ENCODE measurements around the gene COG3. TPM values are rescaled to one million over a fixed set of nuclear protein-coding genes. Genes with fewer than 3 reads are reported as not detected.

The COG3 gene
- total and polyA plus RNA-seq, 2 donors (not counting 3 experiments of a cell fraction or from before 2014, with no cell fraction given): 18.9 to 27.0 TPM

DNA sequence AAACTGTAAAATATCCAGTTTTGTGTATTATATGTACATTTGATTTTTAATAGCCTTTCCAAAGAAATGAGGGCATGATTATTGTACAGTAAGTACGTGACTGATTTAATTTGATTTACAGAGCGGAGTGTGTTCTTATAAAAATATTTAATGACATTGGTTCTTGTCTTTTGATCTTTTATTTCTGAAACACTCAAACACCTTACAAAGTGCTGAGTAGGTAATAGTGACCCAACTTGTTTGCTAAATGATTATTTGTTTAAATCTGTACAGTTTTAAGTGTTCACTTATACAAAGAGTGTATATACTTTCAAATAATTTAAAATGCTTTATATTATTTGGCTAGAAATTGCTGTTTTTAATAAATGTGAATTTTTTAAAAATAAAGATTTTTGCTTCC lies 71.5 kb downstream of the COG3 start:
- no peaks in the 10 kb centered on the region for H3K9me1 ChIP-seq (replicated peaks; ENCODE audit: control insufficient read depth, extremely low read depth, insufficient read depth, low read length)
- no peak overlapping the region for H3K4me3 ChIP-seq (replicated peaks in 1 of 3; ENCODE audit: insufficient read depth in 1 of 3, low read depth in 1 of 3, low read length in 3 of 3)
- dilution Hi-C loops (cut with MboI; ENCODE audit: extremely low pct_ligation_motif_present, low sequenced_read_pairs): no loop called here
- no peaks in the 10 kb centered on the region for H3K4me1 ChIP-seq (ENCODE audit: control insufficient read depth, extremely low read depth, insufficient read depth, low read length)
- TF ChIP-seq FOS (IDR thresholded peaks at IDR 0.05; ENCODE audit: borderline replicate concordance, insufficient read depth, low read length) (no peak), POLR2AphosphoS5 (IDR thresholded peaks at IDR 0.05; ENCODE audit: insufficient read depth, low read depth, low read length) (no peak), JUN (IDR thresholded peaks at IDR 0.05; ENCODE audit: borderline replicate concordance, insufficient read depth, insufficient read length, low read depth) (no peak), EZH2 (IDR thresholded peaks at IDR 0.05; ENCODE audit: borderline replicate concordance, low read depth, low read length, severe bottlenecking) (no peak), POLR2A (IDR thresholded peaks at IDR 0.05; ENCODE audit: low read depth, low read length) (no peak)
- TF ChIP-seq, protein P1, sequence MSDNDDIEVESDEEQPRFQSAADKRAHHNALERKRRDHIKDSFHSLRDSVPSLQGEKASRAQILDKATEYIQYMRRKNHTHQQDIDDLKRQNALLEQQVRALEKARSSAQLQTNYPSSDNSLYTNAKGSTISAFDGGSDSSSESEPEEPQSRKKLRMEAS (IDR thresholded peaks at IDR 0.05; ENCODE audit: insufficient read depth, insufficient read length): no peak
- H3K4me2 ChIP-seq (ENCODE audit: insufficient read depth, low read length): no peak overlapping the region
- no peak for FAIRE-seq
- POLR2A ChIA-PET: no interaction called here
- no TSS peak for BruUV-seq (replicated peaks)
- intact Hi-C loops (cut with micrococcal nuclease): no loop called here
- no peaks in the 10 kb centered on the region for H3K9me3 ChIP-seq (replicated peaks; ENCODE audit: control insufficient read depth, insufficient read depth, low read length)
- no peak for DNase-seq (ENCODE audit: low read depth, low spot score)
- no peak overlapping the region for H3K27ac ChIP-seq (ENCODE audit: insufficient read depth, low read depth, low read length)
- peaks cover 14 to 25% of the 10 kb centered on the region in 2 experiments for H3K36me3 ChIP-seq (ENCODE audit: control insufficient read depth in 2 of 2, extremely low read depth in 1 of 2, insufficient read depth in 2 of 2, low read length in 2 of 2)
- H3K79me2 ChIP-seq (ENCODE audit: control insufficient read depth, insufficient read depth, low read length): no peaks in the 10 kb centered on the region
- H2AFZ ChIP-seq (ENCODE audit: low read depth, low read length): no peak overlapping the region
- H3K27me3 ChIP-seq (ENCODE audit: control insufficient read depth in 2 of 2, insufficient read depth in 2 of 2, low read length in 2 of 2): no peaks in the 10 kb centered on the region
- H3K9ac ChIP-seq (replicated peaks; ENCODE audit: extremely low read depth, insufficient read depth, low read length): no peak overlapping the region
- CTCF ChIA-PET: no interaction called here
- no peaks in the 10 kb centered on the region for H4K20me1 ChIP-seq (replicated peaks; ENCODE audit: control insufficient read depth, extremely low read depth, insufficient read depth, low read length)

DNA sequence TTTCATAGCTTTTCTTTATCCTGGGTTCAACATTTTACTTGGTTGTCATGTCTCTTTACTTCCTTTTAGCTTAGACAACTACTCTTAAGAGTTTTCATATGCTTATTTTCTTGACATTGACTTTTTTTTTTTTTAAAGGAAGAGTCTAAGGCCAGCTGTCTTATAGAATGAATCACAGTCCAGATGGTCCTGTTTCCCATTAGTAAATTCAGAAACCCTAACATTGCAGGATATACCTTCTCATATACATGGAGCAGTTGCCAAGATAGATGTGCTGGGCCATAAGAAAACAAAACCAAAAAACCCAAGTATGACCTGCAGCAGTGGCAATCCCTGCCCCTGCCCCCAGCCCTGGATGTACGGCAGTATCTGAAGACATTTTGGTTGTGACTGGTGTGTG lies 72.8 kb downstream of the COG3 start:
- Histone ChIP-seq H3K4me2 (ENCODE audit: insufficient read depth, low read length) (no peak overlapping the region), H3K4me1 (ENCODE audit: control insufficient read depth, extremely low read depth, insufficient read depth, low read length) (no peaks in the 10 kb centered on the region), H3K79me2 (ENCODE audit: control insufficient read depth, insufficient read depth, low read length) (no peaks in the 10 kb centered on the region), H3K9me3 (replicated peaks; ENCODE audit: control insufficient read depth, insufficient read depth, low read length) (no peaks in the 10 kb centered on the region), H3K27ac (ENCODE audit: insufficient read depth, low read depth, low read length) (no peak overlapping the region), H4K20me1 (replicated peaks; ENCODE audit: control insufficient read depth, extremely low read depth, insufficient read depth, low read length) (no peaks in the 10 kb centered on the region), H3K9ac (replicated peaks; ENCODE audit: extremely low read depth, insufficient read depth, low read length) (no peak overlapping the region), H3K4me3 (replicated peaks in 1 of 3; ENCODE audit: insufficient read depth in 1 of 3, low read depth in 1 of 3, low read length in 3 of 3) (no peak overlapping the region), H2AFZ (ENCODE audit: low read depth, low read length) (no peak overlapping the region), H3K9me1 (replicated peaks; ENCODE audit: control insufficient read depth, extremely low read depth, insufficient read depth, low read length) (no peaks in the 10 kb centered on the region), H3K27me3 (ENCODE audit: control insufficient read depth in 2 of 2, insufficient read depth in 2 of 2, low read length in 2 of 2) (no peaks in the 10 kb centered on the region), H3K36me3 (ENCODE audit: control insufficient read depth in 2 of 2, extremely low read depth in 1 of 2, insufficient read depth in 2 of 2, low read length in 2 of 2) (peaks cover 14 to 24% of the 10 kb centered on the region in 2 experiments)
- ChIA-PET CTCF (no interaction called here), POLR2A (interaction anchor here (0.5 kb wide), 1 partner anchor 29 kb away, joined by 3 read pairs; no protein-coding TSS in a partner anchor)
- intact Hi-C loops (cut with micrococcal nuclease): no loop called here
- no peak for TF ChIP-seq FOS (IDR thresholded peaks at IDR 0.05; ENCODE audit: borderline replicate concordance, insufficient read depth, low read length)
- no peak for TF ChIP-seq MYC (IDR thresholded peaks at IDR 0.05; ENCODE audit: low read depth, low read length)
- TF ChIP-seq POLR2AphosphoS5 (IDR thresholded peaks at IDR 0.05; ENCODE audit: insufficient read depth, low read depth, low read length): no peak
- TF ChIP-seq, protein P2, sequence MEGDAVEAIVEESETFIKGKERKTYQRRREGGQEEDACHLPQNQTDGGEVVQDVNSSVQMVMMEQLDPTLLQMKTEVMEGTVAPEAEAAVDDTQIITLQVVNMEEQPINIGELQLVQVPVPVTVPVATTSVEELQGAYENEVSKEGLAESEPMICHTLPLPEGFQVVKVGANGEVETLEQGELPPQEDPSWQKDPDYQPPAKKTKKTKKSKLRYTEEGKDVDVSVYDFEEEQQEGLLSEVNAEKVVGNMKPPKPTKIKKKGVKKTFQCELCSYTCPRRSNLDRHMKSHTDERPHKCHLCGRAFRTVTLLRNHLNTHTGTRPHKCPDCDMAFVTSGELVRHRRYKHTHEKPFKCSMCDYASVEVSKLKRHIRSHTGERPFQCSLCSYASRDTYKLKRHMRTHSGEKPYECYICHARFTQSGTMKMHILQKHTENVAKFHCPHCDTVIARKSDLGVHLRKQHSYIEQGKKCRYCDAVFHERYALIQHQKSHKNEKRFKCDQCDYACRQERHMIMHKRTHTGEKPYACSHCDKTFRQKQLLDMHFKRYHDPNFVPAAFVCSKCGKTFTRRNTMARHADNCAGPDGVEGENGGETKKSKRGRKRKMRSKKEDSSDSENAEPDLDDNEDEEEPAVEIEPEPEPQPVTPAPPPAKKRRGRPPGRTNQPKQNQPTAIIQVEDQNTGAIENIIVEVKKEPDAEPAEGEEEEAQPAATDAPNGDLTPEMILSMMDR (IDR thresholded peaks at IDR 0.05; ENCODE audit: extremely low read depth in 1 of 2, insufficient read depth in 1 of 2, low read depth in 1 of 2, low read length in 2 of 2): no peak
- no peak for TF ChIP-seq EZH2 (IDR thresholded peaks at IDR 0.05; ENCODE audit: borderline replicate concordance, low read depth, low read length, severe bottlenecking)
- dilution Hi-C loops (cut with MboI; ENCODE audit: extremely low pct_ligation_motif_present, low sequenced_read_pairs): no loop called here
- FAIRE-seq (no peak), DNase-seq (ENCODE audit: low read depth, low spot score) (no peak)
- no TSS peak for BruUV-seq (replicated peaks)
